Stimulated activated CD8-positive, alpha-beta memory T cell treated with anti-CD3 and anti-CD28 coated beads, Interleukin-15, amount 100 ng/mL, for 24 hours (primary cell): Measurements from ENCODE around the gene PIERCE2.
"Not testable (repeated sequence)": the region's sequence is repeated elsewhere in the genome, so short reads cannot be mapped to it uniquely, and the experiment has no call there.

ENCODE experiments used
- DNase-seq: peaks from one replicate; pipeline ENCODE4 v3.0.0-alpha.2; 2020; ENCODE audit warnings: low read depth

Gene PIERCE2

GRCh38 chr15:55434989-55435825 lies 26.9 kb downstream of the PIERCE2 start:
- no peak for DNase-seq

- DNase-seq = not testable (repeated sequence)
These were observed 34.8 kb downstream of the PIERCE2 start for GRCh38 chr15:55443141-55443540.

- DNase-seq = not testable (repeated sequence)
These were observed 37.6 kb downstream of the PIERCE2 start for GRCh38 chr15:55445936-55446335.

GRCh38 chr15:55446379-55447029 lies 38.2 kb downstream of the PIERCE2 start:
- DNase-seq = not testable (repeated sequence)

- DNase-seq = not testable (repeated sequence)
These were observed 38.7 kb downstream of the PIERCE2 start for GRCh38 chr15:55447030-55447394.

GRCh38 chr15:55457401-55458022 lies 49.2 kb downstream of the PIERCE2 start:
- DNase-seq = no peak

- no peak for DNase-seq
These were observed 53.2 kb downstream of the PIERCE2 start for GRCh38 chr15:55461447-55461846.

- no peak for DNase-seq
These were observed 60.0 kb downstream of the PIERCE2 start for GRCh38 chr15:55468321-55468720.
